ENCODE measurements around the gene GSTM5. TPM values are rescaled to one million over a fixed set of nuclear protein-coding genes. Genes with fewer than 3 reads are reported as not detected.

Gene GSTM5
- total RNA-seq, 1 experiment from 2014 or later: not detected

DNA sequence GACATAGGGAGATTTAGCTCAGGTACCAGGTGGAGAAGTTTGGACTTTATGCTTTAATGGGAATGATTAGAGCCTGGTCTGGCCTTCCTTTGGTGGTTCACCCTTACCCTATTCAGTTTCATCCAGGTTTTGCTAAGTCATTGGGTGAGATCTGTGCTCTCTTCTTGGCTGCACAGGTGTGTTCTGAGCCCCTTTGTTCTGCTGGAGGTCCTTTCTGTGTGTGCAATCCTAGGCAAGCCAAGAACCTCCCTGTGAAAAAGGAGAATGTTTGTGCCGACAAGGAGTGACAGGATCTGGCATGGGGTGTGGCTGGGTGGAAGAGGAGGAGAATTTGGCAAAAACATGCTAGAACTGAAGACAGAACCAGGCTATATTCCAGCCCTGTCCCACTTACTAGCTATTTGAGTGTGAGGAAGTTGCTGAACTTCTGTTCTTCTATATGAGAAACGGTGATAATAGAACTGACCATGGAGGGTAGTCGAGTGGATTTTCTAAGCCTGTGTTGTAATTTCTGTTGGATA is 4.6 kb downstream of the GSTM5 start:
- Histone ChIP-seq H3K79me2 (ENCODE audit: insufficient read depth, low read length) (no peaks in the 10 kb centered on the region), H2BK20ac (ENCODE audit: low read depth, low read length, poor library complexity, severe bottlenecking) (no peak overlapping the region), H2BK120ac (ENCODE audit: low read depth, low read length, poor library complexity, severe bottlenecking) (no peak overlapping the region), H4K8ac (replicated peaks; ENCODE audit: insufficient read length, low read depth, low read length) (no peak overlapping the region), H2AFZ (ENCODE audit: low read length) (no peak overlapping the region), H3K23me2 (ENCODE audit: insufficient read length, low read depth, low read length, poor library complexity, severe bottlenecking) (no peaks in the 10 kb centered on the region), H3K4me1 (ENCODE audit: insufficient read depth, low read length) (no peaks in the 10 kb centered on the region), H3K4me2 (ENCODE audit: insufficient read depth, insufficient read length, low read length) (no peak overlapping the region), H3T11ph (ENCODE audit: low read length) (no peak overlapping the region), H3K18ac (ENCODE audit: insufficient read length, low read depth, low read length) (no peak overlapping the region), H2BK12ac (ENCODE audit: insufficient read length, low read depth, low read length) (no peak overlapping the region), H4K91ac (ENCODE audit: insufficient read length, low read depth, low read length) (no peak overlapping the region), H3K9me3 (ENCODE audit: control insufficient read depth, low read depth, low read length) (no peaks in the 10 kb centered on the region), H4K20me1 (ENCODE audit: control insufficient read depth, insufficient read depth, insufficient read length) (no peaks in the 10 kb centered on the region), H3K27me3 (ENCODE audit: insufficient read depth, low read length) (no peaks in the 10 kb centered on the region; the same call in 1 of the 2 replicates), H2BK15ac (ENCODE audit: low read depth, low read length) (no peak overlapping the region), H3K9ac (ENCODE audit: extremely low read depth, insufficient read length, low read length) (no peak overlapping the region), H3K23ac (ENCODE audit: insufficient read length, low read depth, low read length) (no peak overlapping the region), H3K4ac (ENCODE audit: low read depth, low read length) (no peak overlapping the region), H3K14ac (ENCODE audit: insufficient read depth, low read length) (no peak overlapping the region), H2BK5ac (ENCODE audit: insufficient read length, low read length) (no peak overlapping the region), H4K5ac (ENCODE audit: insufficient read length, low read depth, low read length) (no peak overlapping the region), H3K79me1 (ENCODE audit: insufficient read depth, low read depth, low read length, poor library complexity, severe bottlenecking) (no peaks in the 10 kb centered on the region), H3K27ac (ENCODE audit: insufficient read length, low read depth, low read length) (no peak overlapping the region), H2AK5ac (ENCODE audit: insufficient read length, low read length) (no peak overlapping the region), H3K56ac (ENCODE audit: insufficient read length, low read depth, low read length) (no peak overlapping the region)
- no CpG with 5 or more reads among the region's 3 CpGs for WGBS (ENCODE audit: extremely low coverage, insufficient read length, low lambda C conversion rate)
- Mint-ChIP-seq H3K4me1 (no peaks in the 10 kb centered on the region; a peak in 1 of 4 replicates), H3K36me3 (ENCODE audit: insufficient read depth in 1 of 3, low read depth in 3 of 3) (no peaks in the 10 kb centered on the region), H3K9me3 (no peaks in the 10 kb centered on the region; a peak in 1 of 5 replicates), H3K27me3 (ENCODE audit: low read depth) (peaks cover 9% of the 10 kb centered on the region), H3K4me3 (no peak overlapping the region), H3K27ac (no peak overlapping the region; a peak in 1 of 7 replicates)
- no peak for DNase-seq
- no peak for TF ChIP-seq CTCF (conservative IDR thresholded peaks at IDR 0.05)

All from H9 (cell line).